ENCODE measurements around the gene AKIRIN2.

Gene AKIRIN2

GRCh38 chr6:87669051-87669450 is 33.0 kb downstream of the AKIRIN2 start:
- H3K4me2 ChIP-seq = no peak overlapping the region
- H3K27ac ChIP-seq = no peak overlapping the region
- no peak overlapping the region for H2AFZ ChIP-seq (ENCODE audit: low read depth)
- H3K4me1 ChIP-seq (ENCODE audit: low read depth, poor library complexity, severe bottlenecking) = peaks cover 22% of the 10 kb centered on the region
- no peaks in the 10 kb centered on the region for H3K36me3 ChIP-seq (ENCODE audit: insufficient read depth)
- no peaks in the 10 kb centered on the region for H3K27me3 ChIP-seq (ENCODE audit: insufficient read depth, low read depth)
- no peak overlapping the region for H3K9ac ChIP-seq
- no peak for TF ChIP-seq CTCF (conservative IDR thresholded peaks at IDR 0.05; ENCODE audit: low read depth, low read length)
- H3K4me3 ChIP-seq (IDR thresholded peaks at IDR 0.05; ENCODE audit: insufficient read depth, low read depth, low read length) = no peak overlapping the region
- no peaks in the 10 kb centered on the region for H3K79me2 ChIP-seq (ENCODE audit: insufficient read depth, low read depth)
- H4K20me1 ChIP-seq (ENCODE audit: insufficient read depth) = no peaks in the 10 kb centered on the region

GRCh38 chr6:87668013-87668412 is 34.0 kb downstream of the AKIRIN2 start:
- no peaks in the 10 kb centered on the region for H3K27me3 ChIP-seq (ENCODE audit: insufficient read depth, low read depth)
- no peak for TF ChIP-seq CTCF (conservative IDR thresholded peaks at IDR 0.05; ENCODE audit: low read depth, low read length)
- H3K9ac ChIP-seq = no peak overlapping the region
- no peaks in the 10 kb centered on the region for H3K36me3 ChIP-seq (ENCODE audit: insufficient read depth)
- no peaks in the 10 kb centered on the region for H3K79me2 ChIP-seq (ENCODE audit: insufficient read depth, low read depth)
- peaks cover 17% of the 10 kb centered on the region for H3K4me1 ChIP-seq (ENCODE audit: low read depth, poor library complexity, severe bottlenecking)
- no peak overlapping the region for H3K4me2 ChIP-seq
- H3K4me3 ChIP-seq (IDR thresholded peaks at IDR 0.05; ENCODE audit: insufficient read depth, low read depth, low read length) = no peak overlapping the region
- H2AFZ ChIP-seq (ENCODE audit: low read depth) = no peak overlapping the region
- H4K20me1 ChIP-seq (ENCODE audit: insufficient read depth) = no peaks in the 10 kb centered on the region
- H3K27ac ChIP-seq = no peak overlapping the region

- Histone ChIP-seq H3K36me3 (ENCODE audit: insufficient read depth) (no peaks in the 10 kb centered on the region), H3K4me2 (no peak overlapping the region), H3K79me2 (ENCODE audit: insufficient read depth, low read depth) (no peaks in the 10 kb centered on the region), H3K27me3 (ENCODE audit: insufficient read depth, low read depth) (no peaks in the 10 kb centered on the region), H2AFZ (ENCODE audit: low read depth) (no peak overlapping the region), H4K20me1 (ENCODE audit: insufficient read depth) (no peaks in the 10 kb centered on the region), H3K4me3 (IDR thresholded peaks at IDR 0.05; ENCODE audit: insufficient read depth, low read depth, low read length) (no peak overlapping the region), H3K9ac (no peak overlapping the region), H3K27ac (no peak overlapping the region), H3K4me1 (ENCODE audit: low read depth, poor library complexity, severe bottlenecking) (peaks cover 12% of the 10 kb centered on the region)
- no peak for TF ChIP-seq CTCF (conservative IDR thresholded peaks at IDR 0.05; ENCODE audit: low read depth, low read length)
These were observed 35.0 kb downstream of the AKIRIN2 start for GRCh38 chr6:87667032-87667431.

- Histone ChIP-seq H3K79me2 (ENCODE audit: insufficient read depth, low read depth) (no peaks in the 10 kb centered on the region), H3K4me2 (no peak overlapping the region), H3K4me3 (IDR thresholded peaks at IDR 0.05; ENCODE audit: insufficient read depth, low read depth, low read length) (no peak overlapping the region), H3K36me3 (ENCODE audit: insufficient read depth) (no peaks in the 10 kb centered on the region), H4K20me1 (ENCODE audit: insufficient read depth) (no peaks in the 10 kb centered on the region), H3K27me3 (ENCODE audit: insufficient read depth, low read depth) (no peaks in the 10 kb centered on the region), H3K4me1 (ENCODE audit: low read depth, poor library complexity, severe bottlenecking) (peaks cover 9% of the 10 kb centered on the region), H3K9ac (no peak overlapping the region), H3K27ac (no peak overlapping the region), H2AFZ (ENCODE audit: low read depth) (no peak overlapping the region)
- TF ChIP-seq CTCF (conservative IDR thresholded peaks at IDR 0.05; ENCODE audit: low read depth, low read length) = no peak
These were observed 37.0 kb downstream of the AKIRIN2 start for GRCh38 chr6:87664921-87665485.

Data from KMS-11 (cell line).